Fibroblast of skin of left biceps (primary cell): ENCODE measurements around the gene ZNF491.
"Not testable (repeated sequence)": the region's sequence is repeated elsewhere in the genome, so short reads cannot be mapped to it uniquely, and the experiment has no call there.

ENCODE experiments used
- DNase-seq, 2 experiments: peaks; one replicate each; pipeline ENCODE4 v3.0.0-alpha.2; 2013; ENCODE audit warnings: low read depth in 2 of 2

Gene ZNF491

DNA sequence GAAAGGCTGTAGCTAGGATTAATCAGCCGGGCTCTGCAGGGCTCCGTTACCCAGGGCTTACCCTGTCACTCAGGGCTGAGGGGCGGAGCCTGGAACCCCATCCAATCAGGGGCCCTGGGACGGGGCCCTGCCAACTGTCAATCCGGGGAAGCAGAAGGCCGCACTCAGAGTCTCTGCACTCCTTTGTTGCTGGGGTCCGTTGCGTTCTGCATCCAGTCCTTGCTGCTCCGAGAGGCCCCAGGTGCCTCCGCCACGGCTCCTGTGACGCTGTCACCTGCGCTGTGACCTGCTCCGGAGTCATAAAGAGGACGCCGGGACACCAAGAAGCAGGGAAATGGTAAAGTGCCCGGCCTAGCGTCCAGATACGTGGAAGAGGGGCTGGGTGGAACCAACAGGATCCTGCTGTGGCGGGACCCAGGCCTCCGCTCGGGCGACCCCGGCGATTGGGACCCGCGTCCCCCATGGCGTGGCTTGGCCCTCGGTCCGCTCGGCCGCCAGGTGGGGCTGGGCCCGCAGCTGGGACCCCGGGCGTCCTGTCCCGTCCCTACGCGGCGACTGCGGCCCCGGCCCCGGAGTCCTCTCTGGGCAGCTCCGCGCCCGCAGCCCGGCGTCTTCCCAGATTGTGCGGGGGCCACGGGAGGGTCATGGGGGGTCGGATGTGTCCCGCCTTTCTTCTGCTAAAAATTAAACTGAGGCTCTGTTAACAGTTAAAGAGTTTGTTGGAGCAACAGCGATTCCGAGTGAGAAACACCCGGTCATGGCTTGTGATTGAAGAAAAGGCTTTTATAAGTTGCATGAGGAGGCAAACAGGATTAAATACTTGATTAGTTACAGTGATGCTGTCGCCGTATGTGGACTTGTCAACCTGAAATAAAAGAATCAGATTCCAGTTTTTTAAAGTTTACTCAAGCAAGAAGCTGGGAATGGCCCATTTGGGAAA is at the start of gene ZNF491:
TSS of gene ZNF491 (plus strand) at position 133 of the 940 bp plus-strand sequence. CDS start 7,431 bp downstream, outside the sequence.
- peak; percentile 52 to 57 for DNase-seq

DNA sequence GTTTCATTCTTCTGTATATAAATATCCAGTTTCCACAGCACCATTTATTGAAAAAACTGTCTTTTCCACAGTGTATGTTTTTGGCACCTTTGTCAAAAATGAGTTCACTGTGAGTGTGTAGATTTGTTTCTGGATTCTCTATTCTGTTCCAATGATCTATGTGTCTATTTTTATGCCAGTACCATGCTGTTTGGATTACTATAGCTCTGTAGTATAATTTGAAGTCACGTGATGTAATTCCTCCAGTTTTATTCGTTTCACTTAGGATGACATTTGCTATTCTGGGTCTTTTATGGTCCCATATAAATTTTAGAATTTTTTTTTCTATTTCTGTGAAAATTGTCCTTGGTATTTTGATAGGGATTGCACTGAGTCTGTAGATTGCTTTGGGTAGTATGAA is 48.6 kb upstream of the ZNF491 start:
- no peak for DNase-seq

DNA sequence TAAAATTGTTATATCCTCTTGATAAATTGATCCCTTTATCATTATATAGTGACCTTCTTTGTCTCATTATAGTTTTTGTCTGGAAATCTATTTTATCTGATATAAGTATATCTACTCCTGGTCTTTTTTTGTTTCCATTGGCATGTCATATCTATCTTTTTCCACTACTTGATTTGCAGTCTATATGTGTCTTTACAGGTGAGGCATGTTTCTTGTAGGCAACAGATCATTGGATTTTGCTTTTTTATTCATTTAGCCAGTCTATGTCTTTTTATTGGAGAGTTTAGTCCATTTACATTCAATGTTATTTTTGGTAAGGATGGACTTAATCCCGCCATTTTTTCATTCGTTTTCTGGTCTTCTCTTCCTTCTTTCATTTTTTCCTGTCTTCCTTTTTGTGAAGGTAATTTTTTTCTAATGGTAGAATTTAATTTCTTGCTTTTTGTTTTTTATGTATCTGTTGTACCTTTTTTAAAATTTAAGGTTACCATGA is 46.0 kb upstream of the ZNF491 start:
- no peak for DNase-seq

DNA sequence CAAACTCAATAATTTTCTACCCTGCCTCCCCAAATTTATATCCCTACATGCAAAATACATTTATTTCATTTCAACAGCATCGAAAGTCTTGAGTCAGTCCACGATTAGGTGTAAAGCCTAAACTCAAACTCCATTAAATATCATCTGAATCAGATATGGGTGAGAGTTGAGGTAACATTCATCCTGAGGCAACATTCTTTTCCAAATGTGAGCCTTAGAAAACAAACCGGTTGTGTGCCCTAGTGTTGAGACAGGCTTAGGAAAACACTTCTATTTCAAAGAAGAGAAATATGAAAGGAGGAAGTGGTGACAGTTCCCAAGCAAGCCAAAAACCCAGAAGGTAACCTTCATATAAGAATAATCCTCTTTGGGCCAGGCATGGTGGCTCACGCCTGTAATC is 43.7 kb upstream of the ZNF491 start:
- no peak for DNase-seq

DNA sequence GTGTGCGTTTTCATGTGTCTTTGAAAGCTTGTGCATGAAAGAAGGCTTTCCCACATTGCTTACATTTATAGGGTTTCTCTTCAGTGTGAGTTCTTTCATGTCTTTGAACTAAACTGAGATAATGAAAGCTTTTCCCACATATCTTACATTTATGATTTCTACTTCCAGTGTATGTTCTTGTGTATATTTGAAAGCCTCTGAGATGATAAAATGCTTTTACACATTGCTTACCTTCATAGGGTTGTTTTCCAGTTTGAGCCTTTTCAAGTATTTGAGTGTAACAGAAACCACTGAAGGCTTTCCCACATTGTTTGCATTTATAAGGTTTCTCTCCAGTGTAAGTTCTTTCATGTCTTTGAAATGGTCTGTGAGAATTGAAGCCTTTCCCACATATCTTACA is 41.4 kb upstream of the ZNF491 start:
- no peak for DNase-seq

DNA sequence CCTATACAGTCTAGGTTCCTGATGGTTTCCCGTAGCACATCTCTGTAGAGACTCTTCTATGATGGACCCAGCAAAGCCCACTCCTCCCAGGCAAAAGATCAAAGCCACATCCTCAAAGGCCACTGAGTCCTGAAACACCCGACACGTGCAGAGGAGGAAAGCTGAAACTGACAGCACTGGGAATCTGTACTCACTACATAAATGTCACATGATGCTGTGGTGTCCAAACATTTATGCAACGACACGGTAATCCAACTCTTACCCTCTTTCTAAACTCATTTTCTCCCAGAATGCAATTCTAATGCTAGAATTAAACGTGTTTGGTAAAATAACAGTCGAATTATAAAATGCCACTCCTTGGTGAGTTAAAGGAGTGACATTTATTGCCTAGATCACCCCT is 38.5 kb upstream of the ZNF491 start:
- DNase-seq, result no peak

DNA sequence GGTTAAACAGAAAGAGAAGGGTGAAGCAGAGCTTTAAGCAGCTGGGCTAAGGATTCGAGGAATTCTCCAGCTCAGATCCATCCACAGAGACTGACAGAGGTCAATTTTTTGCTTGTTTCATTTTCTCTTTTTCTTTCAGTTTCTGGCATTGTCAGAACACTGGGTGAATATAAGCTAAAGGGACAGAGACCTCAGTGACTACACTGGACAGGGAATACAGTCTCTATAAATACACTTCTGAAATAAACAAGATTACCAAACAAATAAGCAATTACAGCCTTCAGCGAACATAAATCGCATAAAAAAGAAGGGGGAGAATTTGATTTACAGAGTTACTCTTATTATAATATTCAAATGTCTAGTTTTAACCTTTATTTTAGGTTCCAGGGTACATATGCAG is 35.2 kb upstream of the ZNF491 start:
- DNase-seq, result no peak

DNA sequence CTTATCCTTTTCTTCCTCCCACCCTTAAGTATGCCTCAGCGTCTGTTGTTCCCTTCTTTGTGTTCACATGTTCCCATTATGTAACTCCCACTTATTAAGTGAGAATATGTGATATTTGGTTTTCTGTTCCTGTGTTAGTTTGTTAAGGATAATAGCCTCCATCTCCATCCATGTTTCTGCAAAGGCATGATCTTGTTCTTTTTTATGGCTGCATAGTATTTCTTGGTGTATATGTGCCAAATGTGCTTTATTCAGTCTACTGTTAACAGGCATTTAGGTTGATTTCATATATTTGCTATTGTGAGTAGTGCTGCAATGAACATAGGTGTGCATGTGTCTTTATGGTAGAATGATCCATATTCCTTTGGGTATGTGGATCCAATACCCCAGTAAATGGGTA is 34.7 kb upstream of the ZNF491 start:
- DNase-seq, result no peak

DNA sequence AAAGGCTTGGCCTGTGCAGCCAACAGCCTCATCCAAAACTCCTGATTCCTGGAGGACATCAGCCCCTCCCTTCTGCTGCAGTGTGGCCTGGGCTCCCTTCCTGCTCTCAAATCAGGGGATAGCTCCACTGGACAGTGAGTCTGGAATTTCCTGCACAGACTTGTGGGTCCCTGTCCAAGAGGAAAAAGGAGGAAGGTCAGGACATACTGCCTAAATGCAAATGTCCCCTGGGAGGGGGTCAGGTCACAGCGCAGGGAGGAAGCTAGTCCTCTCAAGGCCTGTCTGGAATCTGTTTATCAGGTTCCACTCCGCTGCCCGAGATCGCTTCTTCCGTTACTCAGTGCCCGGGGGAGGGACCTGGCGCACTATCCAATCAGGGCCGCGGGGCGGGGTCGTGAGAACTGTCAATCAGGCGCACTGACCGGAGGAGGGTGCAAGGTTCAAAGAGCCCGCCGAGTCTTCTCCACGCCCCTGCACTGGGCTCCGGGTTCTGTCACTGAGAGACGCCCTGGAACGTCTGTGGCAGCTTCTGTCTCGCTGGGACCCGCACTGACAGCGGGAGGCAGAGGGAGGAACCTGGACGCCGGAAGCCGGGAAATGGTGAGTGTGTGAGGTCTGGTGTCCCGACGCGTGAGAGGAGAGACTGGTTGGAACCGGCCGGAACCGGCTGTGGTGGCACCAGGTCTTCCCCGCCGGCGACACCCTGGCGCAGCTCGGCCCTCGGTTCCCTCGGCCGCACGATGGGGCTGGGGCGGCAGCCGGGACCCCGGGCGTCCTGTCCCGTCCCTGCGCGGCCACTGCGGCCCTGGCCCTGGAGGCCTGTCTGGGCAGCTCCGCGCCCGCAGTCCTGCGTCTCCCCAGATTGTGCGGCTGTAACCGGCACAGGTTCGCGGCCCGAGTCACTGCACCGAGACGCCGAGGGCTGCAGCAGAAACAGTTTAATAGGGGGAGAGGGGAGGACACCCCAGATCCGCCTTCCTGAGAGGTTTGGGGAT is 31.4 kb upstream of the ZNF491 start, which contains the start of gene ZNF441:
TSS of gene ZNF441 (plus strand) at position 404 of the 995 bp plus-strand sequence. CDS start at position 598, 194 bp downstream.
- DNase-seq, result peak; percentile 75 to 82

DNA sequence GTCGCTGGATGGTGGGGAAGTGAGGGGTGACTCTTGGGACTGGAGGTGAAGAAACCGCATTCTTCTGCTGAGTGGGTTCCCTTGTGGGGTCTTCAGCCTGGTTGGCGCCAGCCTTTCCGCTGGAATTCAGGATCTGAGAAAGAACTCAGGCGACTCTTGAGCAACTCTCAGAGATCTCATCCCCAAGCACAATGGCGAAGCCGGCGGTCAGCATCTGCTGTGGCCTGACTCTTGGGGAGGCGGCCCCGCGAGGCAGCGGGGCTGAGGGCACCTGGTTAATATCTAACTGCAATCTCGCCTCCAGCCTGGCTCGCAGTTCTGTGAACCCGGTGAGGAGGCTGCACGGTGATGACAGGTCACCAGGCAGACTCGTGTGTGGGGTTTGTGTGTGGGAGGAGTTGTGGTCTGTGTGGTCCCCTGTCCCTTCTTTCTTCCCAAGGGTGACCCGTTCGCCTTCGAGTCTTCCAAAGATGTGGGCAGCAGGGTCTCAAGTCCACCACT is 30.6 kb upstream of the ZNF491 start:
- DNase-seq, result no peak

DNA sequence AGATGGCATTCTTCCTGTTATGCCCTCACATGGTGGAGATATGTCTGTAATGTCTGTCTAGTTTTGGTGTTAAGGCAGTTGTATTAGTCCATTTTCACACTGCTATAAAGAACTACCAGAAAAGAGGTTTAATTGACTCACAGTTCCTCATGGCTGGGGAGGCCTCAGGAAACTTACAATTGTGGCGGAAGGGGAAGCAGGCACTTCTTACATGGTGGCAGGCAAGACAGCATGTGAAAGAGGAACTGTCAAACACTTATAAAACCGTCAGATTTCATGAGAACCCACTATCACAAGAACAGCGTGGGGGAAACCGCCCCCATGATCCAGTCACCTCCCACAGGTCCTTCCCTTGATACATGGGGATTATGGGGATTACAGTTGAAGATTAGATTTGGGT is 28.3 kb upstream of the ZNF491 start:
- no peak for DNase-seq

DNA sequence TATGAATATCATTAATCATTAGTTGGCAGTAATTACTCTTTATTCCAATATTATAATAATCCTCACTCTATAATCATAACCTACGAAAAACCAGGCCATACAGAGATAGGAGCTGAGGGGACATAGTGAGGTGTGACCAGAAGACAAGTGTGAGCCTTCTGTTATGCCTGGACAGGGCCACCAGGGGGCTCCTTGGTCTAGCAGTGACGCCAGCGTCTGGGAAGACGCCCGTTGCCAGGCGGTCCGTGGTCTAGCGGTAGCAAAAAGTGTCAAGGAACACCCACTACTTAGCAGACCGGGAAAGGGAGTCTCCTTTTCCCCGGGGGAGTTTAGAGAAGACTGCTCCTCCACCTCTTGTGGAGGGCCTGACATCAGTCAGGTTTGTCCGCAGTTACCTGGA is 26.8 kb upstream of the ZNF491 start:
- not testable (repeated sequence) for DNase-seq

DNA sequence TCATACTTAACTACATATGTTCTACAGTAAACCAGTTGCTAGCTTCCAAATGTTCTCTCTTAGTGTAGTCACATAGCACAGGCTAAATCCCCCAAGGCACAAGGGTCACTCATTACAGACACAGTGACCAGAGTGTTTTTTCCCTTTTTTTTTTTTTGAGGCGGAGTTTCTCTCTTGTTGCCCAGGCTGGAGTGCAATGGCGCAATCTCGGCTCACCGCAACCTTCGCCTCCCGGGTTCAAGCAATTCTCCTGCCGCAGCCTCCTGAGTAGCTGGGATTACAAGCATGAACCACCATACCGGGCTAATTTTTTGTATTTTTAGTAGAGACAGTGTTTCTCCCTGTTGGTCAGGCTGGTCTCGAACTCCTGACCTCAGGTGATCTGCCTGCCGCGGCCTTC is 21.7 kb upstream of the ZNF491 start:
- DNase-seq, result not testable (repeated sequence)

DNA sequence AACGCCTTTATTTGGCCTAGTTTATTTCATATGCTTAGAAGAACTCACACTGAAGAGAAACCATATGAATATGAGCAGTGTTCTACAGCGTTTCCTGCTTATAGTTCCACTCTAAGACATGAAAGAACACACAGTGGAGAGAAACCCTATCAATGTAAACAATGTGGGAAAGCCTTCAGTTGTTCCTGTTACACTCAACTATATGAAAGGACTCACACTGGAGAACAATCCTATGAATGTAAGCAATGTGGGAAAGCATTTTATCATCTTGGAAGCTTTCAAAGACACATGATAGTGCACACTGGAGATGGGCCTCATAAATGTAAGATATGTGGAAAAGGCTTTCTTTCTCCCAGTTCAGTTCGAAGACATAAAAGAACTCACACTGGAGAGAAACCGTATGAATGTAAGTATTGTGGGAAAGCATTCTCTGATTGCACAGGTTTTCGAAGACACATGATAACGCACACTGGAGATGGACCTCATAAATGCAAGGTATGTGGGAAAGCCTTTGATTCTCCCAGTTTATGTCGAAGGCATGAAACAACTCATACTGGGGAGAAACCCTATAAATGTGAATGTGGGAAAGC is 17.8 kb upstream of the ZNF491 start:
- DNase-seq, result no peak

DNA sequence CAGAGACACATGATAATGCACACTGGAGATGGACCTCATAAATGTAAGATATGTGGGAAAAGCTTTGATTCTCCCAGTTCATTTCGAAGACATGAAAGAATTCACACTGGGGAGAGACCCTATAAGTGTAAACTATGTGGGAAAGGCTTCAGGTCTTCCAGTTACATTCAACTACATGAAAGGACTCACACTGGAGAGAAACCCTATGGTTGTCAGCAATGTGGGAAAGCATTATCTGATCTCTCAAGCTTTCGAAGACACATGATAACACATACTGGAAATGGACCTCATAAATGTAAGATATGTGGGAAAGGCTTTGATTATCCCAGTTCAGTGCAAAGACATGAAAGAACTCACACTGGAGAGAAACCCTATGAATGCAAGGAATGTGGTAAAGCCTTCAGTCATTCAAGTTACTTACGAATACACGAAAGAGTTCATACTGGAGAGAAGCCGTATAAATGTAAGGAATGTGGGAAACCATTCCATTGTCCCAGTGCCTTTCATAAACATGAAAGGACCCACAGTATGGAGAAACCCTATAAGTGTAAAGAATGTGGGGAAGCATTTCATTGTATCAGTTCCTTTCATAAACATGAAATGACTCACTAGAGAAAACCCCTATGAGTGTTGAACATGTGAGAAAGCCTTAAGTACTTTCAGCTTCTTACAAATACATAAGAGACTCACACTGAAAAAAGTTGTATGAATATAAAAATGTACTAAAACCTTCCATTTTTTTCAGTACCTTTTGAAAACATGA is 16.8 kb upstream of the ZNF491 start:
- DNase-seq, result no peak

DNA sequence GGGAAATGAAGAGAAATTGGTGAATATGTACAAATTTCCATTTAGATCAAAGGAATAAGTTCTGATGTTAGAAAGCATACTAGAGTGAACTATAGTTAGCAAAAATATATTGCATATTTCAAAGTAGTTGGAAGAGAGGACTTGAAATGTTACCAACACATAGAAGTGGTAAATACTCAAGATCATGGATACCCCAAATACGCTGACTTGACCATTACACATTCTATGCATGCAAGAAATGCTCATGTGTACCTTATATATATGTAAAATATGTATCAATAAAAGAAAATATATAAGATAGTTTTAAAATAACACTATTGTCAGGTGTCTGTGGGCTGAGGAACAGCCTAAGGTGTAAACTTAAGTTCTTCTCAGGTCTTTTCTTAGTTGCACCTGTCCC is 14.6 kb upstream of the ZNF491 start:
- DNase-seq, result no peak

DNA sequence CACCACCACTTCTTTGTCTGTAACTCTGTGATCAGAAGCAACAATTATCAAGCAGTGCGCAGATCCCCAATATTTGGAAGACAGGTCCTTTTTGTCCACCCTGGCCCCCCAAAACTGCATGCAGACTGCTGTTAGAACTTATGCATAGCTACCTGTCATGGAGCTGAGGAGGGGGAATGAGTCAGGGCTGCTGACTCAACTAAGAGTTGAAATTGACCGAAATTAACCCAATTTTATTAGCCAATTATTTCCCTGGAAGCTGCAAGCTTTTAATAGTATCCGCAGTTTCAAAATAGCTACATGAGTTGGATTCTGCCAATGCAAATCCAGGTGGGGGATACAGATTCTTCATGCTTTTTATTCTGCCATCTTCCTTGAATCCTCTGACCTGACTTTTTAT is 14.0 kb upstream of the ZNF491 start:
- no peak for DNase-seq

DNA sequence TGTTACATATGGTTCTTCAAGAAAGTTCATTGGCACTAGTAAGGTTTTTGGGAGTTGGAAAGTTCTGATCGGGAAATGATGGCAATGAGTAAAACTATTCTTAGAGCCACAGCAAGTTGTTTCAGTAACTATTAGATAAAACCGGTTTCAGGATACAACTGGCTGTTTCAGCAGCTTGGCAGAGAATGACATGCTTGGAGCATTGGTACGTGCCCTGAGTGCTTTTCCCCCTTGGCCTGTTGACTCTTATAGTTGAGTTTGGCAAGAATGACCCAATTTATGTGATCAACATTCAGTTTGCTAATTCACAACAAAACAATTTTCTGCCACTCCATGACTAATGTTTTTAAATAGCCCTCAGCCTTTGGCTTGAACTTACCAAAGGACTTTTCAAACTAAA is 10.8 kb upstream of the ZNF491 start:
- no peak for DNase-seq

DNA sequence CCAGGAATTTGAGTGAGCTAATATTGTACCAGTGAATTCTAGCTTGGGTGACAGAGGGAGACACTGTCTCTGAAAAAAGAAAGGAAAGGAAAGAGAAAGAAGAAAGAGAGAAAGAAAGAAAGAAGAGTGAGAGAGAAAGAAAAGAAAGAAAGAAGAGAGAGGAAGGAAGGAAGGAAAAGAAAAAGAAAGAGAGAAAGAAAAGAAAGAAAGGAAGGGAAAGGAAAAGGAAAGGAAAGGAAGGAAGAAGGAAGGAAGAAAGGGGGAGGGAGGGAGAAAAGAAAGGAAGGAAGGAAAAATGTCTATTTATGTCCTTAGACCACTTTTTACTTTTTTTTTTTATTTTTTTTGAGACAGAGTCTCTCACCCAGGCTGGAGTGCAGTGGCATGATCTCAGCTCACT is 5.4 kb upstream of the ZNF491 start:
- DNase-seq, result no peak

DNA sequence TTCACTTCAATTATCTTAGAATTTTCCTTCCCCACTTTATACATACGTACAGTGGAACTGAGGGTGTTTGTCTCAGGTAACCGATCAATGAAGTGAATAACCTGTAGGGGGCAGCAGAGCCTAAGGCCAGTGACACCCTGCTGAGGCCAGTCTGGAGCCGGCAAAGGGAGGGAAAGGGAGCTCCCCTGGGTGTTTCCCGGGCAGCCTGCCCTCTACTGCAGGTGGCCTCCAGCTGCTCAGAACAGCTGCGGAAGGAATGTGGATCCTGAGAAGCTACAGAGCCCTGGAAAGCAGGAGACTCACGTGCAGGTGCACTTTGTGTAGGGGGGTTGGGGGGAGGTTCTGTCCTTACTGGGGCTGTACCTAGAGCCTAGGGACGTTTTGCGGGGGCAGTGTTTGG is 832 bp upstream of the ZNF491 start:
- DNase-seq, result peak; percentile 65 to 68
